T-helper 1 cell treated with Interleukin-12 subunit alpha and Interleukin-12 subunit beta and Interleukin-4 antibody, amounts not matched to agents 30 μg/mL and 1 μg/mL, for 36 hours (primary cell): ENCODE data around the gene SUPT20HL1.
"Not testable (repeated sequence)": the region's sequence is repeated elsewhere in the genome, so short reads cannot be mapped to it uniquely, and the experiment has no call there.

Source experiments
- H3K27ac Mint-ChIP-seq: one replicate; pipeline ENCODE4 v1.8.0; 2021; ENCODE audit warnings: mild to moderate bottlenecking, mixed read lengths
- H3K27me3 Mint-ChIP-seq: one replicate; pipeline ENCODE4 v1.8.0; 2021; ENCODE audit warnings: low read depth, mixed read lengths
- H3K36me3 Mint-ChIP-seq: one replicate; pipeline ENCODE4 v1.8.0; 2021; ENCODE audit warnings: low read depth, mixed read lengths
- H3K4me1 Mint-ChIP-seq: one replicate; pipeline ENCODE4 v1.8.0; 2021; ENCODE audit warnings: low read depth, mixed read lengths
- H3K4me3 Mint-ChIP-seq: one replicate; pipeline ENCODE4 v1.8.0; 2021; ENCODE audit warnings: mild to moderate bottlenecking, moderate library complexity, mixed read lengths
- H3K9me3 Mint-ChIP-seq: one replicate; pipeline ENCODE4 v1.8.0; 2021; ENCODE audit warnings: mixed read lengths

SUPT20HL1 gene

DNA sequence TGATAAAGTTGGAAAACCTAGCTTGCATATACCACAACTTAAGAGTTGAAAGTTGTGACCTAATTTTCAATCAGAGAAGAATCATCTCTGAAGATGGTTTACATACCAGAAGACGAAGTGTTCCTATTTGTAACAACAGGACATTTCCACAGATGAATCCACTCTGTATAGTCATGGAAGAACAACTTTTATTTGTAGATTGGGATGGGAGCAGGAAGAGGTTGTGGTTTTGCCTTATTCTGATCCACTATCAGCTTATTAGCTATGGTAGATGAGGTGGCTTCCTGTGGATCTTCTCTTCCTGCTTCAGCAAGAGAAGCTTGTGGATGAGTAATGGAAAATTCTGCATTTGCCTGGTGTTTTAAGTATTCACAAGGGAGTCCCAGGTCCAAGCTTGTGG lies 18.6 kb upstream of the SUPT20HL1 start:
- no peak overlapping the region for H3K4me3 Mint-ChIP-seq
- no peaks in the 10 kb centered on the region for H3K27me3 Mint-ChIP-seq
- H3K27ac Mint-ChIP-seq = no peak overlapping the region
- no peaks in the 10 kb centered on the region for H3K9me3 Mint-ChIP-seq
- H3K36me3 Mint-ChIP-seq = no peaks in the 10 kb centered on the region
- H3K4me1 Mint-ChIP-seq = peaks cover 22% of the 10 kb centered on the region

DNA sequence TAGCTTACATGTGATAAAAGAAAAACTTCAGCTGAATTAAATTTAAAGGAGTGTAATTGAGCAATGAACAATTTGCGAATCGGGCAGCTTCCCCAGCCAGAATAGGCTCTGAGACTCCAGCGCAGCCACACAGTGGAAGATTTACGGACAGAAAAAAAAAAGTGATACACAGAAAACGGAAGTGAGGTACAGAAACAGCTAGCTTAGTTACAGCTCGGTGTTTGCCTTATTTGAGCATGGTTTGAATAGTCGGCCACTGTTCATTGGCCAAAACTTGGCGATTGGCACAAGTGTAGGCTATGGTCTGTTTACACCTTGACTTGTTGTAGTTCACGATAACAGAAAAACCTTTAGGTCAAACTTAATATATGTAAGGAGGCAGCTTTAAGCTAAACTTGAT lies 16.7 kb upstream of the SUPT20HL1 start:
- Mint-ChIP-seq H3K9me3 (no peaks in the 10 kb centered on the region), H3K27ac (peak overlapping the region; percentile 45), H3K4me3 (peak overlapping the region; percentile 29)

DNA sequence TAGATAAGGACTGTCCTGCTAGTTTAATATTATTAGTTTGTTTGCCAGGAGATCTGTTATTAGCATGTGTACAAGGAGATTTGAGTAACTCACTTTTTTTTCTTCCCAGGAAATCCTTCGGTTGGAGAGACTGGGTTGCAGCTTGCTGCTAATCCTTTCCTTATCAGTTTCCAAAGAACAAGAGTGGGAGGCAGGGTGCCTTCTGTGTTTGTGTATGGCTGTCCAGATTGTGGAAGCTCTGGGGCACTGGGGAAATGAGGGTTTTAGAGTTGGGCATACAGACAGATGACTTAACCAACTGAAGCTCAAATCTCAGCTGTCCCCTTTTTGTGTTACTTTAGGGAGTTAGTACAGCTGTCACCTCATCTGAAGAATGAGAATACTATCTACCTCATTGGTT lies 12.6 kb upstream of the SUPT20HL1 start:
- no peaks in the 10 kb centered on the region for H3K9me3 Mint-ChIP-seq
- H3K27ac Mint-ChIP-seq = no peak overlapping the region
- no peaks in the 10 kb centered on the region for H3K27me3 Mint-ChIP-seq
- no peaks in the 10 kb centered on the region for H3K36me3 Mint-ChIP-seq
- H3K4me3 Mint-ChIP-seq = no peak overlapping the region
- H3K4me1 Mint-ChIP-seq = peaks cover 9% of the 10 kb centered on the region

More for the DNA sequence above, 16.7 kb upstream of the SUPT20HL1 start:
- no peaks in the 10 kb centered on the region for H3K27me3 Mint-ChIP-seq
- no peaks in the 10 kb centered on the region for H3K36me3 Mint-ChIP-seq
- peaks cover 22% of the 10 kb centered on the region for H3K4me1 Mint-ChIP-seq

DNA sequence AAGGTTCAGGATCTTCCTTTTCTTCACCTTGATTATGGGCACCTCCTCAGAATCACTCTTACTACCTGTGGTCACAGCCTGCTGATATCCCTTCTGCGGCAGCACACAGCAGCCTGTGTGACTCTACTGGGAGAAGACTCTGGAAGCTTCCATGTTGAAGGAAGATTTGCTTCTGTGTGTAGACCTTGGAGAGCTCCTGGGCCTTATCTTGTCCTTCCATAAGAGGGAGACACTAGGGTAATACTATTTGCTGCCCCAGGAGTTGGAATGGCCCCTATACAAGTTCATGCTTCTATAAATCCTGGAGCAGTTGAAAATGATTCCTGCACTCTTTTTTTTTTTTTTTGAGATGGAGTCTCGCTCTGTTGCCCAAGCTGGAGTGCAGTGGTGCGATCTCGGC lies 10.2 kb upstream of the SUPT20HL1 start:
- Mint-ChIP-seq H3K4me3 (no peak overlapping the region), H3K9me3 (no peaks in the 10 kb centered on the region), H3K27me3 (no peaks in the 10 kb centered on the region), H3K36me3 (no peaks in the 10 kb centered on the region), H3K4me1 (no peaks in the 10 kb centered on the region), H3K27ac (no peak overlapping the region)

DNA sequence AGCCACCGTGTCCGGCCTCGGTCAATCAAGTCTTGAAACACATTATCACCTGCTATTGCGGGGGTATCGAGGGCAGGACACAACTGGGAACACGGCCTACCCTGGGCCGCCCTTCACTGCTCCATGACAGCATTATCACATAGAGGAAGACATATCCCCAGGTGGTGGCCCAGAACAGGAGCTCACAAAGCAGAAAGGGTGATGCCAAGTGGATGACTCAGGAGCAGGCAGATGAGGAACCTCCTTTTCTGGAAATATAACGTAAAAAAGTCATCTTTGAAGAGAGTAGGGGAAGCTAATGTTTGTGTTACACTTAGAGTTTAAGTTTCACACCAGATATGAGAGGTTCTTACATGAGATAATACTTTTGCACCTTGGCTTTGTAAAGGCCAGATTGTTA lies 5.3 kb upstream of the SUPT20HL1 start:
- Mint-ChIP-seq H3K4me3 (no peak overlapping the region), H3K27me3 (no peaks in the 10 kb centered on the region), H3K36me3 (no peaks in the 10 kb centered on the region), H3K9me3 (no peaks in the 10 kb centered on the region), H3K27ac (no peak overlapping the region), H3K4me1 (peaks cover 5% of the 10 kb centered on the region)

DNA sequence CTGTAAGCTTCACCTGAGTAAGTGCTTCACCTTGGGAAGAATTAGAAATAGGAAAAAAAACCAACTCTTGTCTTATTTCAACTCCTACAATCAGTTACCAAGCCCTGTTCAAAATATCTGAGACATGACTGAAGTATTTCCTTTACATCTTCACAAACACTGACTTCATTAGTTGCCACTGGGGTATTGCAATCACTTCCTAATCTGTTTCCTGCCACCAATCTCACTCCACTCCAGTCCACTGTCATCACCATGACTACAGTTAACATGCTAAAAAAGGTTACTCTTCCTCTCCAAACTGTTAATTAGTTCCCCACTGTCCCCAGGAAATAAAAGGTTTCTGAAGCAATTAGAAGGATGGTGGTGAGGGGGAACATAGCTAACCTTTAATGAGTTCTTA lies 3.3 kb upstream of the SUPT20HL1 start:
- no peak overlapping the region for H3K4me3 Mint-ChIP-seq
- no peaks in the 10 kb centered on the region for H3K9me3 Mint-ChIP-seq
- no peak overlapping the region for H3K27ac Mint-ChIP-seq
- no peaks in the 10 kb centered on the region for H3K36me3 Mint-ChIP-seq
- peaks cover 5% of the 10 kb centered on the region for H3K4me1 Mint-ChIP-seq
- H3K27me3 Mint-ChIP-seq = no peaks in the 10 kb centered on the region

DNA sequence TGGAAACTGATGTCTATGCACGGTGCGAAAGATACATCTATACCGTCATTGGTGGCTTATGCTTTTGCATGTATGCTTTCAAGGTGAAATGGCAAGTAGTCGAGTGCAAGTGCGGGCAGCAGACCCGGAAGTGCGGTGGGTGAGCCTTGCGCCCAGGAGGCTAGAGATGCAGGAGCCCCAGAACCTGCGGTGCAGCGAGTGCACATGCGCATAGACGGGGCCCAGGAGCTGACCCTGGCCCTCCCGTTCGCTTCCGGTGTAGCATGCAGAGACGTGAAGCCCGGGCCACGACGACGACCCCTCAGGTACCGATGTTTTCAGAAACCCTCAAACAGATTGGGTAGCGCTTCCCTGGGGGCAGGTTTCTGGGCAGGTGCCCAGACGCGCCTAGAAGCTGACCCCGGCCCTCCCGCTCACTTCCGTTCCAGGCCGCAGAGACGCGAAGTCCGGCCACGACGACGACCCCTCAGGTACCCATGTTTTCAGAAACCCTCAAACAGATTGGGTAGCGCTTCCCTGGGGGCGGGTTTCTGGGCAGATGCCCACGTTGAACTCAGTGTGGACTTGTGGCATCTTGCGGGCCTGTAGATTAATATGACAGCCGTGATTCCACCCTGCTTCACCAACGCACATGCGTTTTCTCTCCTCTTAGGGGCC lies 1.8 kb downstream of the SUPT20HL1 start:
- not testable (repeated sequence) for H3K27me3 Mint-ChIP-seq, H3K4me3 Mint-ChIP-seq, H3K9me3 Mint-ChIP-seq, H3K27ac Mint-ChIP-seq, H3K36me3 Mint-ChIP-seq
- peaks cover 14% of the 10 kb centered on the region for H3K4me1 Mint-ChIP-seq

DNA sequence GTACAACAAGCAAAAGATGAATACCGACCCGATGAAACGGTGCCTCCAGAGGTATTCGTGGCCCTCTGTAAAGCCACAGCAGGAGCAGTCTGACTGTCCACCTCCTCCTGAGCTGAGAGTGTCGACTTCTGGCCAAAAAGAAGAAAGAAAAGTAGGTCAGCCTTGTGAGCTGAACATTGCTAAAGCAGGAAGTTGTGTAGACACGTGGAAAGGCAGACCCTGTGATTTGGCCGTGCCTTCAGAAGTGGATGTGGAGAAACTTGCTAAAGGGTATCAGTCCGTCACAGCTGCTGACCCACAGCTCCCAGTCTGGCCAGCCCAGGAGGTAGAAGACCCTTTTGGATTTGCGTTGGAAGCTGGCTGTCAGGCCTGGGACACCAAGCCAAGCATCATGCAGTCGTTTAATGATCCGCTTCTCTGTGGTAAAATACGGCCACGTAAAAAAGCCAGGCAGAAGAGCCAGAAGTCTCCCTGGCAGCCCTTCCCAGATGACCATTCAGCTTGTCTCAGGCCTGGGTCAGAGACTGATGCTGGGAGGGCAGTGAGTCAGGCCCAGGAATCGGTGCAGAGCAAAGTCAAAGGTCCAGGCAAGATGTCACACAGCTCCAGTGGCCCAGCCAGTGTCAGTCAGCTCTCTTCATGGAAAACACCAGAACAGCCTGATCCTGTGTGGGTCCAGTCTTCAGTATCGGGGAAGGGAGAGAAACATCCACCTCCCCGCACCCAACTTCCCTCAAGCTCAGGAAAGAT lies 3.2 kb downstream of the SUPT20HL1 start:
- H3K4me3 Mint-ChIP-seq, H3K27me3 Mint-ChIP-seq, H3K9me3 Mint-ChIP-seq, H3K36me3 Mint-ChIP-seq: not testable (repeated sequence)
- H3K4me1 Mint-ChIP-seq = peaks cover 22% of the 10 kb centered on the region
- H3K27ac Mint-ChIP-seq = peak overlapping the region; percentile 62

DNA sequence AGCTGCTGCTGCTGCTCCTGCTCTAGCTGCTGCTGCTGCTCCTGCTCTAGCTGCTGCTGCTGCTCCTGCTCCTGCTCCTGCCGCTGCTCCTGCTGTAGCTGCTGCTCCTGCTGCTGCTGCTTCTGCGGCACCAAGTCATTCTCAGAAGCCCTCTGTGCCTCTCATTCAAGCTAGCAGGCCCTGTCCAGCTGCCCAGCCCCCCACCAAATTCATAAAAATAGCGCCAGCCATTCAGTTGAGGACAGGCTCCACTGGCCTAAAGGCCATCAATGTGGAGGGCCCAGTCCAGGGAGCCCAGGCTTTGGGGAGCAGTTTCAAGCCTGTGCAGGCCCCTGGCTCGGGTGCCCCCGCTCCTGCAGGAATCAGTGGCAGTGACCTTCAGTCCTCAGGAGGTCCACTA lies 3.9 kb downstream of the SUPT20HL1 start:
- no peak overlapping the region for H3K4me3 Mint-ChIP-seq
- peaks cover 24% of the 10 kb centered on the region for H3K4me1 Mint-ChIP-seq
- no peaks in the 10 kb centered on the region for H3K36me3 Mint-ChIP-seq
- H3K27me3 Mint-ChIP-seq = no peaks in the 10 kb centered on the region
- no peaks in the 10 kb centered on the region for H3K9me3 Mint-ChIP-seq
- H3K27ac Mint-ChIP-seq = no peak overlapping the region

DNA sequence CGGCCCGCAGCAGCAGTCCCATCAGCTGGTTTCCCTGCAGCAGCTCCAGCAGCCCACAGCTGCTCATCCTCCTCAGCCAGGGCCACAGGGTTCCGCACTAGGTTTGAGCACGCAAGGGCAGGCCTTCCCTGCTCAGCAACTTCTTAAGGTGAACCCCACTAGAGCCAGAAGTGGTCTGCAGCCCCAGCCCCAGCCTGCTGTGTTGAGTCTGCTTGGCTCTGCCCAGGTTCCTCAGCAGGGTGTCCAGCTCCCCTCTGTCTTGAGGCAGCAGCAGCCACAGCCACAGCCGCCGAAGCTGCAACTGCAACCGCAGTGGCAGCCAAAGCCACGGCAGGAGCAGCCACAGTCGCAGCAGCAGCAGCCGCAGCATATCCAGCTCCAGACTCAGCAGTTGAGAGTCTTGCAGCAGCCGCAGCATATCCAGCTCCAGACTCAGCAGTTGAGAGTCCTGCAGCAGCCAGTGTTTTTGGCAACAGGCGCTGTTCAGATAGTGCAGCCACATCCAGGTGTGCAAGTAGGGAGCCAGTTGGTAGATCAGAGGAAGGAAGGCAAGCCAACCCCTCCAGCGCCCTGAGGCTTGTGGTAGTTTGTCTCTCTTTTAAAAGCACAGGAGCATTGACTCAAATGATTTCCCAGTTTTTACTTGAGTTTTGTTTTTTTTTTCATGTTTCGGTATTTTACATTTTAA lies 4.6 kb downstream of the SUPT20HL1 start:
- H3K27me3 Mint-ChIP-seq = no peaks in the 10 kb centered on the region
- no peaks in the 10 kb centered on the region for H3K9me3 Mint-ChIP-seq
- peaks cover 27% of the 10 kb centered on the region for H3K4me1 Mint-ChIP-seq
- no peak overlapping the region for H3K4me3 Mint-ChIP-seq
- H3K27ac Mint-ChIP-seq = peak overlapping the region; percentile 65
- no peaks in the 10 kb centered on the region for H3K36me3 Mint-ChIP-seq

DNA sequence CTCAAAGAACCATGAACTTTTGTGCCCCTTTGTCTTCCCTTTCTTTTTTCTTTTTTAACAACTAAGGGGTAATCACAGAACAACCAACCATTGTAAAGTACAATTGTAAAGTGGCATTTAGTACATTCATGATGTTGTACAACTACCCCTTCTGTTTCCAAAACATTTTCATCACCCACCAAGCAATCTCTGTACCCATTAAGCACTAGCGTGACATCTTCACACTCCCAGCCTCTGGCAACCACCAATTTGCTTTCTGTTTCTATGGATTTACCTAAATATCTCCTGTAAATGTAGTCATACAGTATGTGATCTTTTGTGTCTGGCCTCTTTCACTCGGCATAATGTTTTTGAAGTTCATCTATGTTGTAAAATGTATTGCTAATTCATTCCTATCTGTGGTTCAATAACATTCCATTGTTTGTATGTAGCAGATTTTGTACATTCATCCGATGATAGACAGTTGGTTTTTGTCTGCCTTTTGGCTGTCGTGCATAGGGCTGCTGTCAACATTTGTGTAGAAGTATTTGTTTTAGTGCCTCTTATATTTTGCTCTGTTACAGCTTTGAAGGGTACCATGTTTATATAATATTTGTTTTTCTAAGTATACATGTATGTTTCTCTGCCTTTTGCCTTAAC lies 6.4 kb downstream of the SUPT20HL1 start:
- Mint-ChIP-seq H3K27ac (peak overlapping the region; percentile 87), H3K4me1 (peaks cover 40% of the 10 kb centered on the region)
- not testable (repeated sequence) for H3K36me3 Mint-ChIP-seq, H3K4me3 Mint-ChIP-seq, H3K9me3 Mint-ChIP-seq, H3K27me3 Mint-ChIP-seq

DNA sequence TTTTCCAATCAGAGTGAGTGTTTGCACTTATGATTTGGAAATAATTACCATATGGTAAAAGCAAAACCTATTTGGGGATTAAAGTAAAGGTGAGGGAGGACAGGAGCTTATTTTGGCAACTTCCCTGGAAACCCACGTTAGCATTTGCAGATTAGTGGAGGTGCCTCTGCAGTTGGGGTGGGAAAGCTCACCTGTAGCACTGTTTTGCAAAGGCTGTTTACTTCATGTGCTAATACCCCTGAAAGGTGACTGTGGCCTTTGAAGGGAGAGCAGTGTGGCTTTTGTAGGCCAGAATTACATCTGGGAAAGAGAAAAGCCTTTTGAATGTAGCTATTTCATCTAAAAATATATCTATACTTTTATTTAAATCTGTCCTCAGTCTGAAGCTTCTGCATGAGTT lies 9.4 kb downstream of the SUPT20HL1 start:
- Mint-ChIP-seq H3K4me3 (no peak overlapping the region), H3K27ac (peak overlapping the region; percentile 67), H3K27me3 (no peaks in the 10 kb centered on the region), H3K36me3 (no peaks in the 10 kb centered on the region), H3K9me3 (no peaks in the 10 kb centered on the region), H3K4me1 (peaks cover 40% of the 10 kb centered on the region)

DNA sequence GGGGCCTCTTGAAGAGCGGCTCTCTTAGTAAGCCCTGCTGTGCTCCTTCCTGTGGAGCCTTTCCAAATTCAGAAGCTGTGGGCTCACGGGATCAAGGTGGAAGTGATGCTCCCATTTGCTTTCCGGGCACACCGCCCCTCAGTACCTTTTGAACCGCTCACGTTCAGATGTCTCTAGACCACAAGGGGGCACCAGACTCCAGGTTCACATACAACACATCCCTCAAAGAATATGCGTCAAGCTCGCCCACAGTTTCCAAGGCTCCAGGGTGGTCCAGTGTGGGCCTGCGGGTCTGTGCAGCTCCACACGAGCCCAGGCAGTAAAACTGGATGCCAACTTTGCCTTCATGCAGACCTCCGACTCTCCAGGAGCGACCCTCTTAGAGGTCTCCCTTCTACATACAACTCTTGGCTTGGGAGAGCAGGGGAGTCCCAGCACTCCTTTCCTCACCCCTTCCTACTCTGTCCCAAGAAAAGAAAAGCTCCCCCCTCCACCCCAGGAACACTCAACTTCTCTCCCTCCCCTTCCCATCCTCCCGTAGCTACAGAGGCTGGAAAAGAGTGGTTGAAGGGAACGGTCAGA lies 11.0 kb downstream of the SUPT20HL1 start:
- Mint-ChIP-seq H3K36me3 (no peaks in the 10 kb centered on the region), H3K9me3 (no peaks in the 10 kb centered on the region), H3K27me3 (no peaks in the 10 kb centered on the region), H3K4me3 (peak overlapping the region; percentile 75), H3K27ac (peak overlapping the region; percentile 81), H3K4me1 (peaks cover 31% of the 10 kb centered on the region)

DNA sequence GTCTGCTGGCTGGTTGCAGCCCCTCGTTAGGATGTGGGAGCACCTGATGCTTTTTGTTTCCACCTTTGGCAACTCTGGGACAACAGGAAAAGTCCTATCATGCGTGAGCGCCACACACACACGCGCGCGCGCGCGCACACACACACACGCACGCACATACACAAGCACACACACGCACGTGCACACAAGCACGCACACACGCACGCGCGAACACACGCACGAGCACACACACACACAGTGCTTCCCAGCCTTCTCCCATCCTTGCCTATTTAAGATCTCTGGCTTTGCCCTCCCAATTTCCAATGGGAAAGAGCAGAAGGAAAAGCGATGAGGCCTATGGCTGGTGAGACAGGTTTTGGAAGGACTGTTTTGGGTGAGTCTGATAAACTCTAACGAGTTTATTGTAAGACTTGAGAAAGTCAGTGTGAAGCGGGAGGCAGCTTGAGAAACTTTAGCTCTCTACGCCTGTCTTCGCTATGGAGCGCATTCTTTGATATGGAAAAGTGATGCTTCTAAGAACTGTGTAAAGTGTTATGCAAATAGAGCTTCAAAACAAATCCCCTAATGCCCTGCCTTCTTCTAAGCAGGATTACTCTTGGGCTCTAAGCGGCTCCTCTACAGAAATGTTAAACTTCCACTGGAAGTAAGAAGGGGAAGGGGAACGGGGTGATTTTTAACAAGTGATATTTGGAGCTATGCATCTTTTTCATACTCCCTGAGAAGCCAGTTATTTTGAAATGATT lies 11.8 kb downstream of the SUPT20HL1 start:
- H3K27me3 Mint-ChIP-seq = no peaks in the 10 kb centered on the region
- no peaks in the 10 kb centered on the region for H3K9me3 Mint-ChIP-seq
- H3K36me3 Mint-ChIP-seq = no peaks in the 10 kb centered on the region
- no peak overlapping the region for H3K4me3 Mint-ChIP-seq
- H3K27ac Mint-ChIP-seq = peak overlapping the region; percentile 81
- peaks cover 28% of the 10 kb centered on the region for H3K4me1 Mint-ChIP-seq
